Endodermal cell (in vitro differentiated cells): Measurements from ENCODE around the gene TLE1. TPM values are rescaled to one million over a fixed set of nuclear protein-coding genes. Genes with fewer than 3 reads are reported as not detected.

Source experiments
- DNase-seq: peaks from one replicate; pipeline ENCODE4 v3.0.0-alpha.2; 2017
- H3K27ac ChIP-seq: 2 replicates; pipeline ENCODE4 v1.5.1; 2013; ENCODE audit warnings: mild to moderate bottlenecking, low read depth, low read length, moderate library complexity
- H3K27me3 ChIP-seq: 2 replicates; pipeline ENCODE4 v1.6.1; 2013; ENCODE audit warnings: mild to moderate bottlenecking, low read length, moderate library complexity; ENCODE audit not compliant: insufficient read depth, control insufficient read depth, poor library complexity, severe bottlenecking
- H3K36me3 ChIP-seq: 2 replicates; pipeline ENCODE4 v1.7.0; 2013; ENCODE audit warnings: mild to moderate bottlenecking, low read length, moderate library complexity; ENCODE audit not compliant: control insufficient read depth, insufficient read depth
- H3K4me1 ChIP-seq: one replicate; pipeline ENCODE4 v1.7.0; 2013; ENCODE audit warnings: low read length; ENCODE audit not compliant: control insufficient read depth, insufficient read depth
- H3K4me3 ChIP-seq: 2 replicates; pipeline ENCODE4 v1.5.1; 2013; ENCODE audit warnings: mild to moderate bottlenecking, low read length, moderate library complexity
- H3K9ac ChIP-seq: 2 replicates; pipeline ENCODE4 v1.6.1; 2013; ENCODE audit warnings: mild to moderate bottlenecking, low read length, moderate library complexity; ENCODE audit not compliant: poor library complexity, severe bottlenecking; ENCODE audit errors: extremely low read depth
- H3K9me3 ChIP-seq: 2 replicates; pipeline ENCODE4 v1.6.1; 2013; ENCODE audit warnings: mild to moderate bottlenecking, low read length, moderate library complexity; ENCODE audit not compliant: control insufficient read depth
- H3K27ac Mint-ChIP-seq: 2 replicates; pipeline ENCODE4 v1.8.0; 2020; ENCODE audit warnings: mixed read lengths
- H3K27me3 Mint-ChIP-seq: 2 replicates; pipeline ENCODE4 v1.8.0; 2021; ENCODE audit warnings: mild to moderate bottlenecking, mixed read lengths; ENCODE audit not compliant: insufficient read depth
- H3K36me3 Mint-ChIP-seq: 2 replicates; pipeline ENCODE4 v1.8.0; 2020; ENCODE audit warnings: low read depth, mixed read lengths
- H3K4me1 Mint-ChIP-seq: 2 replicates; pipeline ENCODE4 v1.8.0; 2020; ENCODE audit warnings: mixed read lengths
- H3K4me3 Mint-ChIP-seq: 2 replicates; pipeline ENCODE4 v1.8.0; 2020; ENCODE audit warnings: mild to moderate bottlenecking, moderate library complexity, mixed read lengths
- H3K9me3 Mint-ChIP-seq: 2 replicates; pipeline ENCODE4 v1.8.0; 2020; ENCODE audit warnings: mild to moderate bottlenecking, mixed read lengths
- CTCF ChIP-seq: fragments of 200-600 bp; sonication (generic); conservative IDR thresholded peaks from 2 replicates; pipeline ENCODE4 v1.5.0; 2021; ENCODE audit warnings: antibody characterized with exemption, mild to moderate bottlenecking
- WGBS, 2 experiments: methylation state at CpG; one replicate each; pipeline versions ENCODE4 v1.1.5 to v1.1.7; 2013; ENCODE audit warnings: missing lambda C conversion rate in 2 of 2, mixed read lengths in 1 of 2; ENCODE audit not compliant: insufficient coverage in 1 of 2, insufficient read length in 1 of 2; 5-methylcytosine and 5-hydroxymethylcytosine counted together
- total RNA-seq, 2 donors: library from RNA; stranded (reverse); fragmentation: NEBNext Ultra II Directional in 1 of 2; extraction: Animal tissue kit (Norgen Biotek cat#: 25700) in 1 of 2; gene quantifications; 2 replicates in 1 of 2; 3 replicates in 1 of 2; pipeline ENCODE4 v1.2.1, GENCODE V29; 2021

Gene TLE1
- total RNA-seq, 2 donors from 2014 or later = 49.7 to 73.5 TPM

- peaks cover 90% of the 10 kb centered on the region for H3K36me3 ChIP-seq
- TF ChIP-seq CTCF = no peak
Observed at GRCh38 chr9:81590688-81591087, 98.7 kb downstream of the TLE1 start.

GRCh38 chr9:81589819-81590218 lies 99.5 kb downstream of the TLE1 start:
- H3K27me3 Mint-ChIP-seq = no peaks in the 10 kb centered on the region
- no peak overlapping the region for H3K27ac ChIP-seq
- no peaks in the 10 kb centered on the region for H3K27me3 ChIP-seq
- H3K27ac Mint-ChIP-seq = no peak overlapping the region
- DNase-seq = no peak
- peaks cover 29% of the 10 kb centered on the region for H3K4me1 Mint-ChIP-seq
- H3K9me3 ChIP-seq = no peaks in the 10 kb centered on the region
- H3K36me3 ChIP-seq = peaks cover 93% of the 10 kb centered on the region
- no peak overlapping the region for H3K4me3 Mint-ChIP-seq
- H3K4me1 ChIP-seq = peaks cover 21% of the 10 kb centered on the region
- no peak overlapping the region for H3K9ac ChIP-seq
- no peak overlapping the region for H3K4me3 ChIP-seq
- TF ChIP-seq CTCF = no peak
- peaks cover 94% of the 10 kb centered on the region for H3K36me3 Mint-ChIP-seq
- WGBS, 2 experiments = 97 to 98% methylated on average over 6 to 9 of the region's 9 CpGs
- no peaks in the 10 kb centered on the region for H3K9me3 Mint-ChIP-seq

More at GRCh38 chr9:81590688-81591087, 98.7 kb downstream of the TLE1 start:
- H3K27ac Mint-ChIP-seq = no peak overlapping the region
- H3K36me3 Mint-ChIP-seq = peaks cover 92% of the 10 kb centered on the region
- no peak overlapping the region for H3K4me3 Mint-ChIP-seq
- no peak overlapping the region for H3K9ac ChIP-seq
- H3K9me3 Mint-ChIP-seq = no peaks in the 10 kb centered on the region
- no peaks in the 10 kb centered on the region for H3K27me3 ChIP-seq
- H3K4me3 ChIP-seq = no peak overlapping the region
- no peaks in the 10 kb centered on the region for H3K9me3 ChIP-seq
- no peaks in the 10 kb centered on the region for H3K27me3 Mint-ChIP-seq
- DNase-seq = no peak
- WGBS, 2 experiments = 93 to 100% methylated on average over 9 to 16 of the region's 16 CpGs
- no peak overlapping the region for H3K27ac ChIP-seq
- H3K4me1 ChIP-seq = peaks cover 21% of the 10 kb centered on the region
- peaks cover 29% of the 10 kb centered on the region for H3K4me1 Mint-ChIP-seq

- Mint-ChIP-seq H3K9me3 (no peaks in the 10 kb centered on the region), H3K36me3 (peaks cover 93% of the 10 kb centered on the region), H3K27ac (no peak overlapping the region), H3K4me3 (no peak overlapping the region), H3K27me3 (no peaks in the 10 kb centered on the region), H3K4me1 (peaks cover 29% of the 10 kb centered on the region)
- Histone ChIP-seq H3K4me3 (no peak overlapping the region), H3K9me3 (no peaks in the 10 kb centered on the region), H3K4me1 (peaks cover 21% of the 10 kb centered on the region), H3K27me3 (no peaks in the 10 kb centered on the region), H3K36me3 (peaks cover 93% of the 10 kb centered on the region), H3K27ac (no peak overlapping the region), H3K9ac (no peak overlapping the region)
- no peak for TF ChIP-seq CTCF
- WGBS, 2 experiments = 73 to 83% methylated on average over 2 to 5 of the region's 5 CpGs
- DNase-seq = no peak
Observed at GRCh38 chr9:81589392-81589791, 100.0 kb downstream of the TLE1 start.
